ENCODE data around the gene MDM2. TPM values are rescaled to one million over a fixed set of nuclear protein-coding genes. Genes with fewer than 3 reads are reported as not detected.

The MDM2 gene
- total and polyA plus RNA-seq, 2 of the 8 experiments (the other 6 are each of a cell fraction or from before 2014, with no cell fraction given), result 15.1 to 115 TPM

- no peak overlapping the region for H3K9ac ChIP-seq (replicated peaks in 1 of 4; ENCODE audit: extremely low read depth in 1 of 4, low read depth in 3 of 4, low read length in 3 of 4)
- H3K18ac ChIP-seq (ENCODE audit: extremely low read depth, low read length), result no peak overlapping the region
- FAIRE-seq, result no peak
- H3K23ac ChIP-seq (ENCODE audit: insufficient read length), result no peak overlapping the region
- no peak overlapping the region for H3K4me2 ChIP-seq (ENCODE audit: insufficient read depth in 1 of 2, low read depth in 2 of 2, low read length in 2 of 2)
- peaks cover 2 to 8% of the 10 kb centered on the region in 2 experiments for H4K20me1 ChIP-seq (replicated peaks in 1 of 2; ENCODE audit: control insufficient read depth in 1 of 2, insufficient read depth in 2 of 2, low read length in 2 of 2)
- no peaks in the 10 kb centered on the region for H3K4me1 ChIP-seq (replicated peaks in 1 of 4; ENCODE audit: control insufficient read depth in 3 of 4, insufficient read depth in 4 of 4, low read length in 3 of 4)
- H2BK12ac ChIP-seq (ENCODE audit: low read depth, low read length), result no peak overlapping the region
- H4K91ac ChIP-seq (replicated peaks; ENCODE audit: insufficient read length, low read length), result no peak overlapping the region
- no peak overlapping the region for H4K5ac ChIP-seq (ENCODE audit: insufficient read length, low read depth, low read length)
- no peak overlapping the region for H3K4ac ChIP-seq (replicated peaks; ENCODE audit: insufficient read length, low read depth, low read length)
- H3K79me2 ChIP-seq (ENCODE audit: control insufficient read depth in 1 of 2, insufficient read depth in 2 of 2, low read length in 2 of 2), result peaks cover 0 to 19% of the 10 kb centered on the region in 2 experiments; a peak in 2 of 4 replicates
- POLR2A ChIA-PET (ENCODE audit: partially characterized antibody), result interaction anchor here (1.9 to 6.0 kb wide), 3 partner anchors 10 to 16 kb away, joined by 6 to 41 read pairs (median 14); partner anchors contain the start of gene MDM2
- H2AK5ac ChIP-seq (ENCODE audit: low read depth, low read length), result no peak overlapping the region
- no peak overlapping the region for H2BK20ac ChIP-seq (ENCODE audit: low read length)
- peaks cover 14 to 96% (median 57%) of the 10 kb centered on the region in 4 experiments for H3K36me3 ChIP-seq (ENCODE audit: control insufficient read depth in 2 of 4, insufficient read depth in 4 of 4, low read length in 3 of 4)
- 94% methylated on average over 5 of the region's 5 CpGs; no CpG with 5 or more reads in 1 of the 2 experiments for WGBS, 2 experiments (ENCODE audit: extremely low coverage in 1 of 2, insufficient coverage in 1 of 2, insufficient read length in 1 of 2, insufficient replicate concordance in 2 of 2, low coverage in 1 of 2, low lambda C conversion rate in 2 of 2, missing lambda C conversion rate in 1 of 2)
- H2BK5ac ChIP-seq (ENCODE audit: low read depth, low read length), result no peak overlapping the region
- H3K79me1 ChIP-seq (ENCODE audit: low read depth, low read length), result no peaks in the 10 kb centered on the region
- no peak overlapping the region for H4K8ac ChIP-seq (ENCODE audit: extremely low read depth, insufficient read depth, low read length)
- H2AFZ ChIP-seq (ENCODE audit: low read length), result no peak overlapping the region
- H2BK120ac ChIP-seq (replicated peaks; ENCODE audit: low read depth, low read length), result no peak overlapping the region
- no peak for DNase-seq (ENCODE audit: low read depth in 1 of 2, low spot score in 2 of 2)
- H3K27me3 ChIP-seq (replicated peaks in 1 of 4; ENCODE audit: control insufficient read depth in 3 of 4, extremely low read depth in 1 of 4, insufficient read depth in 3 of 4, low read length in 3 of 4), result no peaks in the 10 kb centered on the region
- H3K23me2 ChIP-seq (ENCODE audit: low read depth, low read length), result no peaks in the 10 kb centered on the region
- H2BK15ac ChIP-seq (ENCODE audit: low read length), result no peak overlapping the region
- no peaks in the 10 kb centered on the region for H3K9me3 ChIP-seq (ENCODE audit: insufficient read depth in 2 of 2, low read depth in 1 of 2, low read length in 1 of 2)
- no peak overlapping the region for H3K27ac ChIP-seq (ENCODE audit: low read depth, low read length)
- H3K14ac ChIP-seq (ENCODE audit: insufficient read length), result no peak overlapping the region
- no peak overlapping the region for H3K4me3 ChIP-seq (ENCODE audit: extremely low read depth in 1 of 4, insufficient read depth in 2 of 4, low read depth in 3 of 4, low read length in 4 of 4)
- H3K56ac ChIP-seq (replicated peaks; ENCODE audit: insufficient read length, low read depth, low read length), result no peak overlapping the region
- CTCF ChIA-PET (ENCODE audit: partially characterized antibody), result no interaction called here
- TF ChIP-seq CTCF (IDR thresholded peaks at IDR 0.05; ENCODE audit: control extremely low read depth in 1 of 3, insufficient read depth in 1 of 3, low read depth in 1 of 3, low read length in 3 of 3) (no peak), TBP (IDR thresholded peaks at IDR 0.05; ENCODE audit: low read depth, low read length) (no peak), GABPA (IDR thresholded peaks at IDR 0.05; ENCODE audit: borderline replicate concordance, insufficient read depth, low read length) (no peak), FOSL1 (IDR thresholded peaks at IDR 0.05; ENCODE audit: insufficient read depth, low read depth, low read length) (no peak), POLR2A (IDR thresholded peaks at IDR 0.05; ENCODE audit: control extremely low read depth in 1 of 2, low read depth in 2 of 2, low read length in 2 of 2) (no peak), CHD2 (IDR thresholded peaks at IDR 0.05; ENCODE audit: low read length) (no peak), CBX8 (IDR thresholded peaks at IDR 0.05; ENCODE audit: borderline replicate concordance, low read depth, low read length) (no peak), SP4 (IDR thresholded peaks at IDR 0.05; ENCODE audit: low read length) (no peak), RXRA (IDR thresholded peaks at IDR 0.05; ENCODE audit: insufficient read depth, low read depth, low read length) (no peak)
These were observed 16.2 kb downstream of the MDM2 start for GRCh38 chr12:68824131-68824530.

All from H1 (cell line).